Naive thymus-derived CD4-positive, alpha-beta T cell (primary cell): ENCODE data around the gene RIMBP3C. TPM values are rescaled to one million over a fixed set of nuclear protein-coding genes. Genes with fewer than 3 reads are reported as not detected.

ENCODE experiments used
- ATAC-seq: fragments of 150-1000 bp; cut with Tn5 transposase; 2 replicates; pipeline ENCODE4 v1.10.0; 2021; ENCODE audit warnings: mild to moderate bottlenecking, moderate library complexity
- CTCF ChIA-PET: fragments of 350-600 bp; sonication (Branson Sonifier 250); formaldehyde crosslinking; loops from one replicate; lab custom pipeline; 2021; ENCODE audit warnings: antibody characterized with exemption; lab: Charles Lee
- POLR2A ChIA-PET: fragments of 350-600 bp; sonication (Branson Sonifier 250); formaldehyde crosslinking; loops from one replicate; lab custom pipeline; 2021; ENCODE audit warnings: antibody characterized with exemption, inconsistent platforms; lab: Charles Lee
- DNase-seq, 9 donors: peaks; one replicate each; pipeline versions ENCODE4 v3.0.0 to v3.0.0-alpha.2; 2020 to 2022; ENCODE audit warnings: mixed read lengths in 1 of 9
- H3K27ac ChIP-seq: one replicate; pipeline ENCODE4 v1.7.0; 2013; ENCODE audit warnings: mild to moderate bottlenecking, low read depth, low read length, moderate library complexity
- H3K27me3 ChIP-seq, 2 donors: one replicate each; pipeline ENCODE4 v1.7.0; 2013; ENCODE audit warnings: low read length in 2 of 2, mild to moderate bottlenecking in 2 of 2, moderate library complexity in 2 of 2; ENCODE audit not compliant: control insufficient read depth in 2 of 2, insufficient read depth in 2 of 2
- H3K36me3 ChIP-seq, 3 experiments: 1 replicate in 2 of 3; 2 replicates in 1 of 3; pipeline ENCODE4 v1.7.0; 2013; ENCODE audit warnings: low read length in 3 of 3, mild to moderate bottlenecking in 3 of 3, moderate library complexity in 1 of 3; ENCODE audit not compliant: insufficient read depth in 3 of 3, control insufficient read depth in 2 of 3
- H3K4me1 ChIP-seq, 2 donors: one replicate each; pipeline ENCODE4 v1.7.0; 2013; ENCODE audit warnings: low read length in 2 of 2, mild to moderate bottlenecking in 2 of 2, moderate library complexity in 1 of 2; ENCODE audit not compliant: control insufficient read depth in 2 of 2, insufficient read depth in 2 of 2
- H3K4me3 ChIP-seq: 2 replicates; pipeline ENCODE4 v1.7.0; 2013; ENCODE audit warnings: mild to moderate bottlenecking, low read length
- H3K9me3 ChIP-seq, 3 experiments: 1 replicate in 2 of 3; 2 replicates in 1 of 3; pipeline ENCODE4 v1.7.0; 2013; ENCODE audit warnings: low read length in 3 of 3; ENCODE audit not compliant: control insufficient read depth in 2 of 3
- H3K27ac Mint-ChIP-seq, 9 donors: one replicate each; pipeline ENCODE4 v1.8.0; 2020 to 2022; ENCODE audit warnings: mixed read lengths in 9 of 9, mild to moderate bottlenecking in 8 of 9, moderate library complexity in 5 of 9, inconsistent platforms in 2 of 9
- H3K27me3 Mint-ChIP-seq, 5 donors: one replicate each; pipeline ENCODE4 v1.8.0; 2021 to 2022; ENCODE audit warnings: mixed read lengths in 5 of 5, mild to moderate bottlenecking in 1 of 5
- H3K36me3 Mint-ChIP-seq, 5 donors: one replicate each; pipeline ENCODE4 v1.8.0; 2020 to 2022; ENCODE audit warnings: mixed read lengths in 5 of 5, mild to moderate bottlenecking in 3 of 5, inconsistent platforms in 1 of 5
- H3K4me1 Mint-ChIP-seq, 7 donors: one replicate each; pipeline ENCODE4 v1.8.0; 2020 to 2022; ENCODE audit warnings: mixed read lengths in 7 of 7, mild to moderate bottlenecking in 3 of 7, inconsistent platforms in 1 of 7
- H3K4me3 Mint-ChIP-seq, 10 donors: one replicate each; pipeline ENCODE4 v1.8.0; 2020 to 2022; ENCODE audit warnings: mild to moderate bottlenecking in 10 of 10, mixed read lengths in 10 of 10, moderate library complexity in 6 of 10, inconsistent platforms in 2 of 10
- H3K9me3 Mint-ChIP-seq, 11 donors: one replicate each; pipeline ENCODE4 v1.8.0; 2020 to 2022; ENCODE audit warnings: mixed read lengths in 11 of 11, mild to moderate bottlenecking in 4 of 11, inconsistent platforms in 1 of 11, moderate library complexity in 1 of 11
- intact Hi-C, 2 donors: fragments of 100-400 bp; cut with micrococcal nuclease; formaldehyde crosslinking; loops; one replicate each; pipeline ENCODE4 v1.15.1; 2023
- polyA plus RNA-seq, 2 donors: library from polyadenylated mRNA; unstranded; fragments of 300-500 nt; fragmentation: Illumina TruSeq; gene quantifications; one replicate each; pipeline ENCODE4 v1.2.3, GENCODE V29; 2021
- total RNA-seq, 6 experiments: library from RNA in 5 of 6; stranded (reverse) in 5 of 6; gene quantifications; 1 replicate in 5 of 6; 2 replicates in 1 of 6; pipeline ENCODE4 v1.2.3 and lab custom pipeline; 2021 to 2026

RIMBP3C gene
- total and polyA plus RNA-seq, 7 experiments from 2014 or later: 0.22 to 4.4 (median 0.77) TPM

DNA sequence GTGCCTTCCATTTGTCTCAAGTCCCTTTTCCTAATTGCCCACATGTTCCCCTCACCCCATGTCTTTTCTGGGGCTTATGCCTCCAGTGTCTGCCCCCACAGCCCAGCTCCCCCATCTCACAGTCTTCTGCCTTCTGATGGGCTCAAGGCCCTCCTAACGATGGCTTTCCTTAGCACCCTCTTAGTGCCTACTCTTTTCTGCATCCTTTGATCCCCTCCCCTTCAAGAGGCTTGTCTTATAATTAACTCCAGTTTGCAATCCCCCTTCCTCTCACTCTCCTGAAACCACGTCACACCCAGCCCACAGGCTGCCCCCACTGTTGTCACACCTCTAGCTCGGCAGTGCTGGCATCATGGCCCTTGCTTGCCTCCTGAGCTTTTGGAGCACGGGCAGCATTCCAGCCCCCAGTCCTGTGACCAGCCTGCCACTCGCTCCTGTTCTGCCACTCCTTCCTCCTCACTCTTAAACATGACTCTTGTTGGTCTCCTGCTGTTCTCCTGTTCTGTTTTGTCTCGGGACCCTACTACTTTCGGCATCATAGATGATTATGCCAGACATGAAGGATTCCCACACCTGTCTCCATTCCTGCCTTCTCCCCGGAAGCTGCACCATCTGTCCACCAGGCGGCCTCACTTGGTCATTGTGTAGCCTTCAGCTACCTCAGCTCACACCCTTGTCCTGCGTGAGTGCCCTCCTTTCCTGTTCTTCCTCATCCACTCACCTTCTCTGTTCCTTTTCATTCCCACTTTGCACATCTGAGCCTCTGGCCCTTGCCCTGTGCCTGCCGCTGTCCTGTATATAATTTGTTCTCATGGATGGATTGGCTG is 42.4 kb upstream of the RIMBP3C start:
- Histone ChIP-seq H3K36me3 (peaks cover 0 to 38% (median 5%) of the 10 kb centered on the region in 3 experiments), H3K9me3 (no peaks in the 10 kb centered on the region), H3K4me1 (peaks cover 18% of the 10 kb centered on the region in 2 donors), H3K27ac (no peak overlapping the region), H3K27me3 (no peaks in the 10 kb centered on the region), H3K4me3 (no peak overlapping the region)
- POLR2A ChIA-PET: interaction anchor here (0.6 kb wide), 1 partner anchor 972 kb away, joined by 3 read pairs; no protein-coding TSS in a partner anchor
- Mint-ChIP-seq H3K27me3 (no peaks in the 10 kb centered on the region), H3K27ac (peak overlapping the region in 5 of 9 donors; percentile 15 to 59 (median 47)), H3K36me3 (peaks cover 13 to 43% (median 28%) of the 10 kb centered on the region in 5 donors), H3K4me3 (peak overlapping the region in 2 of 10 donors; percentile 17 to 24), H3K4me1 (peaks cover 30 to 77% (median 67%) of the 10 kb centered on the region in 7 donors), H3K9me3 (peaks cover 0 to 2% (median 0%) of the 10 kb centered on the region in 11 donors)
- ATAC-seq (no peak), DNase-seq (no peak)
- CTCF ChIA-PET: no interaction called here
- intact Hi-C loops: no loop called here

DNA sequence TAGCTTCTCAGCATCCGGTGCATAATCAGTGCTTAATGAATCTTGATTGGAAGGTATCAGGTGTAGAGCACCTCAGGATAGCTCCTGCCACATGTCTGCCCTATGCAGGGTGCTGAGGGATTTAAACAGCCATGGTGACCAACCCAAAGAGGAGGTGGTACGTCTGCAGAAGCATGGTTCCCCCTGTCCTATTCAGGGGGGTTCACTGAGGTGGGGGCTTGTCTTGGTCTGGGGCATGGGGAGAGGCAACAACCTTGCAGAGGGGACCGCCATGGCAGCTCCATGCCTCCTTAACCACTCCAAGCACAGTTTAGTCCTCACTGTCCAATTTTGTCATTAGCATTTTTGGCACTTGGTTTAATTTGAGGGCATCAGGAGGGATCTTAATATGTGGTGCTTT is 41.2 kb upstream of the RIMBP3C start:
- no peak overlapping the region for H3K4me3 Mint-ChIP-seq
- intact Hi-C loops: no loop called here
- DNase-seq (no peak), ATAC-seq (no peak)
- Histone ChIP-seq H3K4me3 (no peak overlapping the region), H3K27me3 (no peaks in the 10 kb centered on the region), H3K9me3 (no peaks in the 10 kb centered on the region), H3K4me1 (peaks cover 22 to 24% of the 10 kb centered on the region in 2 donors), H3K27ac (no peak overlapping the region), H3K36me3 (peaks cover 0 to 38% (median 5%) of the 10 kb centered on the region in 3 experiments)
- peaks cover 13 to 40% (median 34%) of the 10 kb centered on the region in 5 donors for H3K36me3 Mint-ChIP-seq
- no peaks in the 10 kb centered on the region for H3K27me3 Mint-ChIP-seq
- H3K9me3 Mint-ChIP-seq: peaks cover 0 to 2% (median 0%) of the 10 kb centered on the region in 11 donors
- ChIA-PET CTCF (no interaction called here), POLR2A (no interaction called here)
- H3K4me1 Mint-ChIP-seq: peaks cover 38 to 81% (median 71%) of the 10 kb centered on the region in 7 donors
- peak overlapping the region in 3 of 9 donors; percentile 19 to 49 (median 38) for H3K27ac Mint-ChIP-seq

GRCh38 chr22:21591695-21592094 is 40.4 kb upstream of the RIMBP3C start:
- Histone ChIP-seq H3K27ac (peak overlapping the region; percentile 7), H3K4me1 (peaks cover 25 to 26% of the 10 kb centered on the region in 2 donors), H3K4me3 (no peak overlapping the region), H3K9me3 (no peaks in the 10 kb centered on the region), H3K27me3 (no peaks in the 10 kb centered on the region), H3K36me3 (peaks cover 0 to 38% (median 5%) of the 10 kb centered on the region in 3 experiments)
- POLR2A ChIA-PET: no interaction called here
- H3K9me3 Mint-ChIP-seq: peaks cover 0 to 2% (median 0%) of the 10 kb centered on the region in 11 donors
- H3K4me3 Mint-ChIP-seq: peak overlapping the region in 3 of 10 donors; percentile 21 to 67 (median 42)
- H3K36me3 Mint-ChIP-seq: peaks cover 13 to 37% (median 32%) of the 10 kb centered on the region in 5 donors
- intact Hi-C loops: no loop called here
- peaks cover 41 to 83% (median 72%) of the 10 kb centered on the region in 7 donors for H3K4me1 Mint-ChIP-seq
- no peaks in the 10 kb centered on the region for H3K27me3 Mint-ChIP-seq
- H3K27ac Mint-ChIP-seq: peak overlapping the region in 8 of 9 donors; percentile 14 to 82 (median 74)
- ATAC-seq (no peak), DNase-seq (no peak)
- CTCF ChIA-PET: no interaction called here

- POLR2A ChIA-PET: no interaction called here
- H3K4me1 Mint-ChIP-seq: peaks cover 40 to 80% (median 70%) of the 10 kb centered on the region in 7 donors
- H3K27me3 ChIP-seq: no peaks in the 10 kb centered on the region
- H3K27ac Mint-ChIP-seq: peak overlapping the region in 8 of 9 donors; percentile 15 to 82 (median 74)
- peaks cover 25 to 26% of the 10 kb centered on the region in 2 donors for H3K4me1 ChIP-seq
- CTCF ChIA-PET: no interaction called here
- H3K36me3 Mint-ChIP-seq: peaks cover 13 to 35% (median 30%) of the 10 kb centered on the region in 5 donors
- intact Hi-C loops: no loop called here
- peak overlapping the region; percentile 7 for H3K27ac ChIP-seq
- H3K9me3 ChIP-seq: no peaks in the 10 kb centered on the region
- ATAC-seq (no peak), DNase-seq (no peak)
- H3K4me3 Mint-ChIP-seq: peak overlapping the region in 2 of 10 donors; percentile 21 to 67
- no peaks in the 10 kb centered on the region for H3K27me3 Mint-ChIP-seq
- peaks cover 0 to 2% (median 0%) of the 10 kb centered on the region in 11 donors for H3K9me3 Mint-ChIP-seq
- no peak overlapping the region for H3K4me3 ChIP-seq
- peaks cover 0 to 37% (median 5%) of the 10 kb centered on the region in 3 experiments for H3K36me3 ChIP-seq
These were observed 39.8 kb upstream of the RIMBP3C start for GRCh38 chr22:21590809-21591641.

DNA sequence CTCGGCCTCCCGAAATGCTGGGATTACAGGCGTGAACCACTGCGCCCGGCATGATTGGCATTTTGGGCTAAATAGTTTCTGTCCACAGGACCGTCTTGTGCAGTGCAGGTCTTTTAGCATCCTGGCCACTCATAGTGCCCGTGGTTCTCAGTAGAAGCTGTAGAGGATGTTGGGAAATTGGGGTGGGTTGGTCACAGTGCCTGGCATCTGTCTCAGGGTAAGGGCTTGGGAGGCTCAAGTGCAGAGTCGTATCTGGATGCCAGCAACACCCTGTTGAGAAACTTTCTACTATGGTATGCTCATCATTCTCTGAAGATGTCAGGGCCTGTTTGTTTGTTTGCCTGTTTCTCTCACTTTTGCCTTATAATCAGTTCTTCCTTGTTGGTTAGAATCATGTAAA is 38.1 kb upstream of the RIMBP3C start:
- CTCF ChIA-PET: interaction anchor here (0.7 kb wide), 1 partner anchor 38 kb away, joined by 4 read pairs; no protein-coding TSS in a partner anchor
- Histone ChIP-seq H3K9me3 (no peaks in the 10 kb centered on the region), H3K27me3 (no peaks in the 10 kb centered on the region), H3K27ac (peak overlapping the region; percentile 16), H3K36me3 (peaks cover 0 to 31% (median 5%) of the 10 kb centered on the region in 3 experiments), H3K4me1 (peaks cover 25 to 26% of the 10 kb centered on the region in 2 donors), H3K4me3 (no peak overlapping the region)
- peak overlapping the region in 2 of 10 donors; percentile 21 to 38 for H3K4me3 Mint-ChIP-seq
- no peaks in the 10 kb centered on the region for H3K9me3 Mint-ChIP-seq
- no peak for DNase-seq
- POLR2A ChIA-PET: no interaction called here
- H3K27ac Mint-ChIP-seq: peak overlapping the region in 8 of 9 donors; percentile 1 to 76 (median 38)
- intact Hi-C loops: loop anchor here in 1 of 2 donors (2.0 kb wide), 1 partner anchor 53 kb away; the partner anchor contains the start of gene SDF2L1
- peaks cover 10 to 24% (median 18%) of the 10 kb centered on the region in 5 donors for H3K36me3 Mint-ChIP-seq
- H3K27me3 Mint-ChIP-seq: no peaks in the 10 kb centered on the region
- peaks cover 47 to 78% (median 68%) of the 10 kb centered on the region in 7 donors for H3K4me1 Mint-ChIP-seq
- no peak for ATAC-seq
